Panc1 (cell line): ENCODE data around the gene ANP32A. TPM values are rescaled to one million over a fixed set of nuclear protein-coding genes. Genes with fewer than 3 reads are reported as not detected.

Experiments
- ATAC-seq: fragments of 200-7000 bp; cut with Tn5 transposase; 2 replicates; pipeline ENCODE4 v1.9.1; 2020; ENCODE audit warnings: mild to moderate bottlenecking, moderate library complexity
- BruUV-seq: library from RNA; stranded (reverse); fragments of 400-500 nt; replicated peaks from 2 replicates; lab custom pipeline; 2021; lab: Mats Ljungman, UMichigan
- CTCF ChIA-PET: fragments of 300-600 bp; sonication (Branson Sonifier 250); formaldehyde crosslinking; loops from one replicate; lab custom pipeline; 2022; ENCODE audit warnings: antibody characterized with exemption; lab: Charles Lee
- POLR2A ChIA-PET: fragments of 300-600 bp; sonication (Branson Sonifier 250); formaldehyde crosslinking; loops from one replicate; lab custom pipeline; 2022; ENCODE audit warnings: antibody characterized with exemption; lab: Charles Lee
- DNase-seq: peaks from one replicate; pipeline ENCODE4 v3.0.0-alpha.2; 2010; ENCODE audit warnings: low read depth, low spot score
- H3K27ac ChIP-seq: 2 replicates; pipeline ENCODE4 v1.5.1; 2011; ENCODE audit warnings: mild to moderate bottlenecking, low read length, inconsistent platforms
- H3K27me3 ChIP-seq: fragments of 200-500 bp; sonication (Bioruptor generic); 2 replicates; pipeline ENCODE4 v1.6.0; 2014; ENCODE audit warnings: low read length, inconsistent platforms; ENCODE audit not compliant: control insufficient read depth, insufficient read depth
- H3K36me3 ChIP-seq: fragments of 200-500 bp; sonication (Bioruptor generic); 2 replicates; pipeline ENCODE4 v1.5.1; 2014; ENCODE audit warnings: inconsistent platforms, mild to moderate bottlenecking, low read length, moderate library complexity; ENCODE audit not compliant: control insufficient read depth, insufficient read depth
- H3K4me1 ChIP-seq: 2 replicates; pipeline ENCODE4 v1.5.1; 2011; ENCODE audit warnings: inconsistent platforms, mild to moderate bottlenecking, low read length, moderate library complexity; ENCODE audit not compliant: control insufficient read depth, insufficient read depth
- H3K4me3 ChIP-seq, 2 experiments: 2 replicates each; pipeline ENCODE4 v1.5.1; 2011 to 2012; ENCODE audit warnings: low read depth in 2 of 2, low read length in 2 of 2, mild to moderate bottlenecking in 2 of 2, inconsistent platforms in 1 of 2, moderate library complexity in 1 of 2
- H3K9me3 ChIP-seq: fragments of 200-500 bp; sonication (Bioruptor generic); 2 replicates; pipeline ENCODE4 v1.5.1; 2014; ENCODE audit warnings: low read depth, mild to moderate bottlenecking, inconsistent platforms, low read length, moderate library complexity; ENCODE audit not compliant: control insufficient read depth, insufficient read depth
- POLR2AphosphoS5 ChIP-seq: IDR thresholded peaks from 2 replicates; pipeline ENCODE4 v1.6.1; 2012; ENCODE audit warnings: mild to moderate bottlenecking, low read depth, low read length, moderate library complexity
- SIN3A ChIP-seq: IDR thresholded peaks from 2 replicates; pipeline ENCODE4 v1.6.1; 2012; ENCODE audit warnings: low read depth, mild to moderate bottlenecking, low read length, moderate library complexity, borderline replicate concordance; ENCODE audit not compliant: insufficient read depth
- TCF7L2 ChIP-seq: IDR thresholded peaks from 2 replicates; pipeline ENCODE4 v1.6.1; 2011; ENCODE audit warnings: mild to moderate bottlenecking, low read depth, low read length, inconsistent platforms
- in situ Hi-C: cut with HindIII; loops from 2 replicates; pipeline ENCODE4 v1.10.0; 2016; ENCODE audit warnings: low sequenced_read_pairs, low pct_unique_long_range_greater_than_20kb
- intact Hi-C: fragments of 100-400 bp; cut with micrococcal nuclease; formaldehyde crosslinking; loops from one replicate; pipeline ENCODE4 v1.10.0; 2022; ENCODE audit not compliant: unreplicated experiment
- total RNA-seq: library from RNA; stranded (reverse); gene quantifications from one replicate; pipeline ENCODE4 v1.2.1, GENCODE V29; 2021; ENCODE audit not compliant: unreplicated experiment
- TF ChIP-seq, protein P1 (sequence below), 2 experiments: IDR thresholded peaks; 2 replicates each; pipeline ENCODE4 v1.6.1; 2011 to 2012; ENCODE audit warnings: low read depth in 2 of 2, control low read depth in 1 of 2, low read length in 1 of 2, mild to moderate bottlenecking in 1 of 2, moderate library complexity in 1 of 2; ENCODE audit not compliant: insufficient read depth in 1 of 2
- TF ChIP-seq, protein P2 (sequence below): fragments of 450-650 bp; IDR thresholded peaks from 2 replicates; pipeline ENCODE4 v1.5.1; 2017; ENCODE audit warnings: mild to moderate bottlenecking

ANP32A gene
- total RNA-seq, 1 experiment from 2014 or later, result 226 TPM

DNA sequence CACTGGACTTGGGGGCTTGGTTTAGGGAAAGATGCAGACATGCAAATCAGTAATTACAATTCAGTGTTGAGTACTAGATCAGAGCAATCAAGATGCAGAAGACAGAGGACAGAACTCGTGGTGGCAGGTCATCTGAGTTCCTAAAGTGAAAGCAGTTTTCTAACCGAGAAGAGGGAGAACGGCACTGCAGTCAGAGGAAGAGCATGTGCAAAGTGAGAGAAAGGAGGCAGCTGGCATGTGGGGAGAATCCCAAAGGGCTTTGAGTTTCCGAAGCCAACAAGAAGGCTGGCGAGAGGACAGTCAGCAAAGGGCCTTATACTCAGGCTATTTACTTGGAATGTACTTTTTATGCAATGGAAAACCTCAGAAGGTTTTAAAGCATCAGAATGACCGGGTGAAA is 87.0 kb downstream of the ANP32A start:
- no TSS peak for BruUV-seq
- CTCF ChIA-PET, result no interaction called here
- no peak overlapping the region for H3K27ac ChIP-seq
- intact Hi-C loops, result no loop called here
- in situ Hi-C loops, result no loop called here
- TF ChIP-seq POLR2AphosphoS5 (no peak), TCF7L2 (no peak)
- TF ChIP-seq, protein P1, sequence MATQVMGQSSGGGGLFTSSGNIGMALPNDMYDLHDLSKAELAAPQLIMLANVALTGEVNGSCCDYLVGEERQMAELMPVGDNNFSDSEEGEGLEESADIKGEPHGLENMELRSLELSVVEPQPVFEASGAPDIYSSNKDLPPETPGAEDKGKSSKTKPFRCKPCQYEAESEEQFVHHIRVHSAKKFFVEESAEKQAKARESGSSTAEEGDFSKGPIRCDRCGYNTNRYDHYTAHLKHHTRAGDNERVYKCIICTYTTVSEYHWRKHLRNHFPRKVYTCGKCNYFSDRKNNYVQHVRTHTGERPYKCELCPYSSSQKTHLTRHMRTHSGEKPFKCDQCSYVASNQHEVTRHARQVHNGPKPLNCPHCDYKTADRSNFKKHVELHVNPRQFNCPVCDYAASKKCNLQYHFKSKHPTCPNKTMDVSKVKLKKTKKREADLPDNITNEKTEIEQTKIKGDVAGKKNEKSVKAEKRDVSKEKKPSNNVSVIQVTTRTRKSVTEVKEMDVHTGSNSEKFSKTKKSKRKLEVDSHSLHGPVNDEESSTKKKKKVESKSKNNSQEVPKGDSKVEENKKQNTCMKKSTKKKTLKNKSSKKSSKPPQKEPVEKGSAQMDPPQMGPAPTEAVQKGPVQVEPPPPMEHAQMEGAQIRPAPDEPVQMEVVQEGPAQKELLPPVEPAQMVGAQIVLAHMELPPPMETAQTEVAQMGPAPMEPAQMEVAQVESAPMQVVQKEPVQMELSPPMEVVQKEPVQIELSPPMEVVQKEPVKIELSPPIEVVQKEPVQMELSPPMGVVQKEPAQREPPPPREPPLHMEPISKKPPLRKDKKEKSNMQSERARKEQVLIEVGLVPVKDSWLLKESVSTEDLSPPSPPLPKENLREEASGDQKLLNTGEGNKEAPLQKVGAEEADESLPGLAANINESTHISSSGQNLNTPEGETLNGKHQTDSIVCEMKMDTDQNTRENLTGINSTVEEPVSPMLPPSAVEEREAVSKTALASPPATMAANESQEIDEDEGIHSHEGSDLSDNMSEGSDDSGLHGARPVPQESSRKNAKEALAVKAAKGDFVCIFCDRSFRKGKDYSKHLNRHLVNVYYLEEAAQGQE (IDR thresholded peaks at IDR 0.05; ENCODE audit: insufficient read depth in 1 of 2, low read depth in 2 of 2, low read length in 1 of 2), result no peak
- TF ChIP-seq, protein P2, sequence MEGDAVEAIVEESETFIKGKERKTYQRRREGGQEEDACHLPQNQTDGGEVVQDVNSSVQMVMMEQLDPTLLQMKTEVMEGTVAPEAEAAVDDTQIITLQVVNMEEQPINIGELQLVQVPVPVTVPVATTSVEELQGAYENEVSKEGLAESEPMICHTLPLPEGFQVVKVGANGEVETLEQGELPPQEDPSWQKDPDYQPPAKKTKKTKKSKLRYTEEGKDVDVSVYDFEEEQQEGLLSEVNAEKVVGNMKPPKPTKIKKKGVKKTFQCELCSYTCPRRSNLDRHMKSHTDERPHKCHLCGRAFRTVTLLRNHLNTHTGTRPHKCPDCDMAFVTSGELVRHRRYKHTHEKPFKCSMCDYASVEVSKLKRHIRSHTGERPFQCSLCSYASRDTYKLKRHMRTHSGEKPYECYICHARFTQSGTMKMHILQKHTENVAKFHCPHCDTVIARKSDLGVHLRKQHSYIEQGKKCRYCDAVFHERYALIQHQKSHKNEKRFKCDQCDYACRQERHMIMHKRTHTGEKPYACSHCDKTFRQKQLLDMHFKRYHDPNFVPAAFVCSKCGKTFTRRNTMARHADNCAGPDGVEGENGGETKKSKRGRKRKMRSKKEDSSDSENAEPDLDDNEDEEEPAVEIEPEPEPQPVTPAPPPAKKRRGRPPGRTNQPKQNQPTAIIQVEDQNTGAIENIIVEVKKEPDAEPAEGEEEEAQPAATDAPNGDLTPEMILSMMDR, result no peak
- POLR2A ChIA-PET, result no interaction called here
- ATAC-seq (no peak), DNase-seq (no peak)
- no peaks in the 10 kb centered on the region for H3K4me1 ChIP-seq
- H3K27me3 ChIP-seq, result no peaks in the 10 kb centered on the region
- no peaks in the 10 kb centered on the region for H3K36me3 ChIP-seq
- no peaks in the 10 kb centered on the region for H3K9me3 ChIP-seq
- no peak overlapping the region for H3K4me3 ChIP-seq

GRCh38 chr15:68732451-68732850 is 88.2 kb downstream of the ANP32A start:
- no peak for TF ChIP-seq POLR2AphosphoS5
- TF ChIP-seq, protein P2, result no peak
- TF ChIP-seq, protein P1 (IDR thresholded peaks at IDR 0.05; ENCODE audit: insufficient read depth in 1 of 2, low read depth in 2 of 2, low read length in 1 of 2), result no peak
- no peak for TF ChIP-seq TCF7L2
- no peak for TF ChIP-seq SIN3A
- no TSS peak for BruUV-seq
- intact Hi-C loops (no loop called here), in situ Hi-C loops (no loop called here)
- POLR2A ChIA-PET, result no interaction called here
- CTCF ChIA-PET, result interaction anchor here (0.6 kb wide), 1 partner anchor 143 kb away, joined by 3 read pairs; no protein-coding TSS in a partner anchor
- H3K4me3 ChIP-seq, result no peak overlapping the region
- H3K9me3 ChIP-seq, result no peaks in the 10 kb centered on the region
- DNase-seq (no peak), ATAC-seq (no peak)
- H3K4me1 ChIP-seq, result no peaks in the 10 kb centered on the region
- H3K27me3 ChIP-seq, result no peaks in the 10 kb centered on the region; the same call in 1 of the 2 replicates
- H3K36me3 ChIP-seq, result no peaks in the 10 kb centered on the region
- no peak overlapping the region for H3K27ac ChIP-seq
